ENCODE measurements around the gene SMIM24. TPM values are rescaled to one million over a fixed set of nuclear protein-coding genes. Genes with fewer than 3 reads are reported as not detected.

SMIM24 gene
- total RNA-seq, 1 donor from 2014 or later: not detected

DNA sequence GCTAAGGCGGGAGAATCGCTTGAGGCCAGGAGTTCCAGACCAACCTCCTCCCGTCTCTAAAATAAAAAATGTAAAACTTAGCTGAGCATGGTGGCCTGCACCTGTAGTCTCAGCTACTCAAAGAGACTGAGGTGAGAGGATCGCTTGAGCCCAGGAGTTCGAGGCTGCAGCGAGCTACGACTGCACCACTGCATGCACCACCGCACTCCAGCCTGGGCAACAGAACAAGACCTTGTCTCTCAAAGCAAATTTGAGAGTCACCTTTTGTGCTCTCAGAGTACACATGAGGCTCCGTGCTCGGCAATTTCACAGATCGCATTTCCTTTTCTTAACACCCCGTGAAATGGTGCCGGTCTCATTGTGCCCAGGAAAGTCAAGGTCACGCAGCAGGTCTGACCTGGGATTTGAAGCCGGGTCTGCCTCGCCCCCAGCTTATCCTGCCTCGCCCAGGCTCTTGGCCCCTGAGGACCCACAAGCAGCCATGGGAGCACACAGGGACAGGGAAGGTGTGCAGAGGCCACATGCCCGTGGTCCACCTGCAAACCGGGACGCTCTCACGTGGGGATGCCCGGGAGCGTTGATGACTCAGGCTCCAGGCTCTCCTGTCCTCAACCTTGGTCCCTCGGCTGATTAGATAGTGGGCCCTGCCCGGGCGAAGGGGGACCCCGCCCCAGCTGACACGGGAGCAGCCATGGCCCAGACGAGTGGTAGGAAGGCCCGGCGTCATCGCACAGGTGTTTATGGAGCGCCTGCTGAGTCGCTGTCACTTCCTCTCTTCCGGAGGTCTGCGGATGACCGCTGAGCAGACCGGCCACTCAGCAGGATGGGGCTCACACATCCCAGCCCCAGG is 1.1 kb upstream of the SMIM24 start:
- no peaks in the 10 kb centered on the region for H3K4me1 Mint-ChIP-seq (ENCODE audit: low read depth, unreplicated experiment)
- no peak for TF ChIP-seq CTCF (IDR thresholded peaks at IDR 0.05; ENCODE audit: partially characterized antibody, unreplicated experiment)
- H3K27ac Mint-ChIP-seq (ENCODE audit: unreplicated experiment): no peak overlapping the region
- H3K4me3 Mint-ChIP-seq (ENCODE audit: unreplicated experiment): no peak overlapping the region
- peaks cover 2% of the 10 kb centered on the region for H3K9me3 Mint-ChIP-seq (ENCODE audit: unreplicated experiment)
- H3K36me3 Mint-ChIP-seq (ENCODE audit: unreplicated experiment): no peaks in the 10 kb centered on the region
- H3K27me3 Mint-ChIP-seq (ENCODE audit: unreplicated experiment): no peaks in the 10 kb centered on the region
- DNase-seq: no peak

DNA sequence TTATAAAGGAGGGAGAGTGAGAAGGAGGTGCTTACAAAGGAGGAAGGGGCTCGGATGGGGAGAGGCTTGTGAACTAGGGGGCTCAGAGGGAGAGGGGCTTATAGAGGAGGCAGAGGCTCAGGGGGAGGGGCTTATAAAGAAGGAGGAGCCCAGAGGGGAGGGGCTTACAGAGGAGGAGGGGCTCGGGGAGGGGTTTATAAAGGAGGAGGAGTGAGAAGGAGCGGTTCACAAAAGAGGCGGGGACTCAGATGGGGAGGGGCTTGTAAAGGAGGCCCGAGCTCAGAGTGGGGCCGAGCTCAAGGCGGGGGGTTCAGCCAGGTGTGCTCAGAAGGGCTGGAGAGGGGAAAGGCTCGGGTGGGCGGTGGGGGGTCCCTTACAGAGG is 500 bp downstream of the SMIM24 start:
- DNase-seq: no peak
- no peaks in the 10 kb centered on the region for H3K4me1 Mint-ChIP-seq (ENCODE audit: low read depth, unreplicated experiment)

DNA sequence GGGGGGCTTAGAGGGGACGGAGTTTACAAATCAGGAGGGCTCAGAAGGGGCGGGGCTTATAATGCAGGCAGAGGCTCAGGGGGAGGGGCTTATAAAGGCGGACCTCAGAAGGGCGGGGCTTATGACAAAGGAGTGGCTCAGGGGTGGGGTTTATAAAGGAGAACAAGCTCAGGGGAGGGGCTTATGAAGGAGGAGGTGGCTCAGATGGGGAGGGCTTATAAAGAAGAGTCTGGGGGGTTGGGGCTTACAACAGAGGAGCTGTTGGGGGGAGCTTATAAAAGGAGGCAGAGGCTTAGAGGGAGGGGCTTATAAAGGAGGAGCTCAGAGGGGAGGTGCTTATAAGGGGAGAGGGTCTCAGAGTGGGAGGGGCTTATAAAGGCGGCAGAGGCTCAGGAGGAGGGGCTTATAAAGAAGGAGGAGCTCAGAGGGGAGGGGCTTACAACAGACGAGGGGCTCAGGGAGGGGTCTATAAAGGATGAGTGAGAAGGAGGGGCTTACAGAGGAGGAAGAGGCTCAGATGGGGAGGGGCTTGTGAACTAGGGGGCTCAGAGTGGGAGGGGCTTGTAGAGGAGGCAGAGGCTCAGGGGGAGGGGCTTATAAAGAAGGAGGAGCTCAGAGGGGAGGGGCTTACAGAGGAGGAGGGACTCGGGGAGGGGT is 1.0 kb downstream of the SMIM24 start:
- no peak for TF ChIP-seq CTCF (IDR thresholded peaks at IDR 0.05; ENCODE audit: partially characterized antibody, unreplicated experiment)
- DNase-seq: no peak
- no peaks in the 10 kb centered on the region for H3K4me1 Mint-ChIP-seq (ENCODE audit: low read depth, unreplicated experiment)
- no peaks in the 10 kb centered on the region for H3K36me3 Mint-ChIP-seq (ENCODE audit: unreplicated experiment)
- no peak overlapping the region for H3K27ac Mint-ChIP-seq (ENCODE audit: unreplicated experiment)
- H3K4me3 Mint-ChIP-seq (ENCODE audit: unreplicated experiment): no peak overlapping the region
- H3K9me3 Mint-ChIP-seq (ENCODE audit: unreplicated experiment): peaks cover 2% of the 10 kb centered on the region
- no peaks in the 10 kb centered on the region for H3K27me3 Mint-ChIP-seq (ENCODE audit: unreplicated experiment)

More for the DNA sequence above, 500 bp downstream of the SMIM24 start:
- H3K9me3 Mint-ChIP-seq (ENCODE audit: unreplicated experiment): peaks cover 2% of the 10 kb centered on the region
- no peak for TF ChIP-seq CTCF (IDR thresholded peaks at IDR 0.05; ENCODE audit: partially characterized antibody, unreplicated experiment)
- H3K36me3 Mint-ChIP-seq (ENCODE audit: unreplicated experiment): no peaks in the 10 kb centered on the region
- H3K27me3 Mint-ChIP-seq (ENCODE audit: unreplicated experiment): no peaks in the 10 kb centered on the region
- no peak overlapping the region for H3K4me3 Mint-ChIP-seq (ENCODE audit: unreplicated experiment)
- no peak overlapping the region for H3K27ac Mint-ChIP-seq (ENCODE audit: unreplicated experiment)

- Mint-ChIP-seq H3K36me3 (ENCODE audit: unreplicated experiment) (no peaks in the 10 kb centered on the region), H3K27ac (ENCODE audit: unreplicated experiment) (no peak overlapping the region), H3K4me1 (ENCODE audit: low read depth, unreplicated experiment) (no peaks in the 10 kb centered on the region), H3K9me3 (ENCODE audit: unreplicated experiment) (peaks cover 2% of the 10 kb centered on the region), H3K27me3 (ENCODE audit: unreplicated experiment) (no peaks in the 10 kb centered on the region), H3K4me3 (ENCODE audit: unreplicated experiment) (no peak overlapping the region)
- no peak for DNase-seq
- no peak for TF ChIP-seq CTCF (IDR thresholded peaks at IDR 0.05; ENCODE audit: partially characterized antibody, unreplicated experiment)
Observed at GRCh38 chr19:3478409-3479176, 1.7 kb downstream of the SMIM24 start.

Data from glutamatergic neuron (in vitro differentiated cells).